HL-60/S4 treated with phorbol 12-myristate 13-acetate at 8.2 ng/mL for 4 days and 3 days (cell line): ENCODE data around the gene DYNC2H1.

Experiments used
- in situ Hi-C: fragments of 300-500 bp; cut with MboI; formaldehyde crosslinking; loops from 2 replicates; pipeline ENCODE4 v1.15.0; 2022; ENCODE audit warnings: low sequenced_read_pairs

DYNC2H1 gene, protein sequence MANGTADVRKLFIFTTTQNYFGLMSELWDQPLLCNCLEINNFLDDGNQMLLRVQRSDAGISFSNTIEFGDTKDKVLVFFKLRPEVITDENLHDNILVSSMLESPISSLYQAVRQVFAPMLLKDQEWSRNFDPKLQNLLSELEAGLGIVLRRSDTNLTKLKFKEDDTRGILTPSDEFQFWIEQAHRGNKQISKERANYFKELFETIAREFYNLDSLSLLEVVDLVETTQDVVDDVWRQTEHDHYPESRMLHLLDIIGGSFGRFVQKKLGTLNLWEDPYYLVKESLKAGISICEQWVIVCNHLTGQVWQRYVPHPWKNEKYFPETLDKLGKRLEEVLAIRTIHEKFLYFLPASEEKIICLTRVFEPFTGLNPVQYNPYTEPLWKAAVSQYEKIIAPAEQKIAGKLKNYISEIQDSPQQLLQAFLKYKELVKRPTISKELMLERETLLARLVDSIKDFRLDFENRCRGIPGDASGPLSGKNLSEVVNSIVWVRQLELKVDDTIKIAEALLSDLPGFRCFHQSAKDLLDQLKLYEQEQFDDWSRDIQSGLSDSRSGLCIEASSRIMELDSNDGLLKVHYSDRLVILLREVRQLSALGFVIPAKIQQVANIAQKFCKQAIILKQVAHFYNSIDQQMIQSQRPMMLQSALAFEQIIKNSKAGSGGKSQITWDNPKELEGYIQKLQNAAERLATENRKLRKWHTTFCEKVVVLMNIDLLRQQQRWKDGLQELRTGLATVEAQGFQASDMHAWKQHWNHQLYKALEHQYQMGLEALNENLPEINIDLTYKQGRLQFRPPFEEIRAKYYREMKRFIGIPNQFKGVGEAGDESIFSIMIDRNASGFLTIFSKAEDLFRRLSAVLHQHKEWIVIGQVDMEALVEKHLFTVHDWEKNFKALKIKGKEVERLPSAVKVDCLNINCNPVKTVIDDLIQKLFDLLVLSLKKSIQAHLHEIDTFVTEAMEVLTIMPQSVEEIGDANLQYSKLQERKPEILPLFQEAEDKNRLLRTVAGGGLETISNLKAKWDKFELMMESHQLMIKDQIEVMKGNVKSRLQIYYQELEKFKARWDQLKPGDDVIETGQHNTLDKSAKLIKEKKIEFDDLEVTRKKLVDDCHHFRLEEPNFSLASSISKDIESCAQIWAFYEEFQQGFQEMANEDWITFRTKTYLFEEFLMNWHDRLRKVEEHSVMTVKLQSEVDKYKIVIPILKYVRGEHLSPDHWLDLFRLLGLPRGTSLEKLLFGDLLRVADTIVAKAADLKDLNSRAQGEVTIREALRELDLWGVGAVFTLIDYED (N-terminal part only)

DNA sequence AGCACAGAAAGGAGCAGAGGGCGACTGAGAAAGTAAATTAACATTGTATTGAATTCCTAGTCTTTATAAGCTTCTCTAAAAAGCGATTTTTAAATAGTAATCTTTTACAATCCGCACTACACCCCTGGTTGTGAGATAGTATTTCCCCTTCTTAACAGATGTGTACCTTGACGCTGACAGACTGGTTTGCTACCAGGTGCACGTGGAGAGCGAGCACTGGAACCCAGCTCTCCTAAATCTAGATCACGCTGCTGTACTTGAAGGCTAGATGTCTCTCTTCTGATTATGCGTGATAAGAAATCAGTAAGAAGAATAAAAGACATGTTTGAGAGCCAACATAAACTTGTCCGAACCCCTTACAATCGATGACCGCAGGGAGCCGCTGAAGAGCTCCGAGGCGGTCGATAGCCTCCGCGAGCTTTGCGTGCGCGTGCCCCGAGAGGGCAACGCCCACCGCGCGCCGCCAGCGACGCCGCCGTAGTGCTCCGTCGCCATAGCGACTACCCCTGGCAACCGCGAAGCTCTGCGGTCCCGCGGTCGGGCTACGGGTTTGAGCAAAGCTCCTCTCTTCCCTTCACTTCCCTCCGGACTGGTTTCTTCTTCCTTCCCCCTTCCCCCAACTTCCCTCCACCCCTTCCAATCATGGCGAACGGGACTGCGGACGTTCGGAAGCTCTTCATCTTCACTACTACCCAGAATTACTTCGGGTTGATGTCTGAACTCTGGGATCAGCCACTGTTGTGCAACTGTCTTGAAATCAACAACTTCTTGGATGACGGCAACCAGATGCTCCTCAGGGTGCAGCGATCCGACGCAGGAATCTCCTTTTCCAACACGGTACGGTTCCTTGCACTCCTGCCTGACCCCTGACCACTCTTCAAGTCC, at the start of gene DYNC2H1:
Gene DYNC2H1 (plus strand): TSS at position 494 of the 885 bp plus-strand sequence. CDS start 149 bp downstream, at position 643.
- in situ Hi-C loops = no loop called here

DNA sequence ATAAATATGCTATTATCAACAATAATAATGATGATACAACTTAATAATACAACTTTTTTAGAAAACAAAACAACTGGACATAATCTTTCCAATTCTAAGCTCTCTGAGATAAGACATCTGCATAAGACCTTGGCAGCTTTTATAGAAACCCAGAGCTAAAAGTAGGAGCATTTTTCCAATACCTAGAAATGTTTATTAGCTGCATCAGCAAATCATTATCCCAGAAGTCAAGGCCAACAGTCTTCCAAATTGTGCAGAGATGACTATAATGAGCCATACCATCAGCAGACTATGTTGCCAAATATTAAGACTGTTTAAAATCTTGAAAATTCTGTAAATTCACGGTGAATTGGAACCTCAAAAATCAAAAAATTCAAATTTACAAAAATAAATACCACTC, 47.6 kb upstream of the DYNC2H1 start:
- in situ Hi-C loops = no loop called here

DNA sequence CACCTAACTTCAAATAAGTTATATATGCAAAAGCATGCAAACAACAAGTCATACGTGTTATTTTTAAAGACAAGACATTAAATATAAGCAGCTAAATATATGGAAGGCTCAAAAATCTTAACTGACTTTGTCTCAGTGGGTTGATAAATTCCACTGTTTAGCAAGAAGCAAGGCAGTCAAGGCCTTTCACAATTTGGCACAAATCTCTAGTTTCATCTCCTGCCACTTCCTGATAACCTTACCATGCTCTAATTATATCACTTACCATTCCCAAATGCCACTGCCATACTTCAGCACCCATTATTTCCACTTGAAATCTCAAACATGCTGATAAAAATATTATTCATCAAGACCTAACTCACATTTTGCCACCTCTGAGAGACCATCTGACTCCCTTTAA, 42.1 kb upstream of the DYNC2H1 start:
- in situ Hi-C loops = no loop called here

DNA sequence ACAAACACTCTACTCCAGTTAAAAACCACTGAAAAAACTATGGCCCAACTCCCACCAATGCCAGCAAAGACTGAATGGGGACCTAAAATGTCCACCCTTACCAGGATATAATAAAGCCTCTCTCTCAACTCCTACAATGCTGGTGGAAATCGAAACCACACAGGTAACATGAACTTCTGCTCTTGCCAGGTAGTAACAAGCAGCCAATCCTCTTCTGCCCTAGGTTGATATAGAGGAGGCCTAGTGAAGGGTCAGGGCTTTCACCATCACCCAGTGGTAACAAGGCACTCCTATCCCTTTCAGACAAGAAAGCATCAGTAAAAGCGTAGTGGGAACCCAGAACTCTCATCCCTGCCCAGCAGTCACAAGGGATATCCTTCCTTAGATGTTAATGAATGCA, 39.9 kb upstream of the DYNC2H1 start:
- in situ Hi-C loops = no loop called here

DNA sequence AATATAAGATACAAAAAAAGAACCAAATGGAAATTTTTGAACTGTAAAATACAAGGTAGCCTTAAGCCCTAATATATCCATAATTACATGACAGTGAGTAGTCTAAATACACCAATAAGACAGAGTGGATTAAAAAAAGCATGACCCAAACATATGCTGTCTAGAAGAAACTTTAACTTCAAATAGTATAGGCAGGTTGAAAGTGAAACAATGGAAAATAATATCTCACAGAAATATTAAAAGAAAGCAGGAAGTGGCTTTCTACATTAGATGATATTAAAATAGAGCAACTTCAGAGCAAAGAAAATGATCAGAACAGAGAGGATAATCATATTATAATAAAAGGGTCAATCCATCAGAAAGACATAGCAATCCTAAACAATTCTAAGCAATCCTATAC, 39.1 kb upstream of the DYNC2H1 start:
- in situ Hi-C loops = no loop called here

DNA sequence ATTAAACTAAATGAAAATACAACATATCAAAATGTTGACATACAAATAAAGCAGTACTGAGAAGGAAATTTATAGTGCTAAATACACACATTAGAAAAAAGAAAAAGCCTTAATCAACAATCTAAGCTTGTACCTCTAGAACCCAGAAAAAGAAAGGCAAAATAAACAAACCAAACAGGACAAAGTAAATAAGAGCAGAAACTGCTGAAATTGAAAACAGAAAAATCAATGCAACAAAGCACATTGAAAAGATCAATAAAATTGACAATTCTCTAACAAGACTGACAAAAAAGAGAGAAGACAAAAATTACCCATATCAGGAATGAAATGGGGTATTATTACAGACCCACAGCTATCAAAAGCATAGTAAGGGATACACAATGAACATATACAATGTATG, 38.2 kb upstream of the DYNC2H1 start:
- in situ Hi-C loops = no loop called here

DNA sequence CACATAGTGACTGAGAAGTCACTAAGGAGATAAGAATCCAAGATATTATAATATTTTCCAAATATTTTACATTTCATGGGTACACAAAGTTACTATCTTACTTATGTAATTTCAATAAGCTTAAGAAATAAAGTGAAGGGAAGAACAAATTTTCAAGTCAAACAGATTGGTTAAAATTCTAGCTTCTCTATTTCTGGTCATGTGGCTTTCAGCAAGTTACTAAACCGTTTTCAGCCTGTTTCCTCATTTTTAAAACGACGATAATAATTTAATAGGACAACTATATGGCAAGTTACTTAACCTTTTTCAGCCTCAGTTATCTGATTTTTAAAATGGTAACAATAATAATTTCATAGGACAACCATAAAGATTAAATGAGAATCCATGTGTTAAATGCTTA, 32.9 kb upstream of the DYNC2H1 start:
- in situ Hi-C loops = no loop called here

DNA sequence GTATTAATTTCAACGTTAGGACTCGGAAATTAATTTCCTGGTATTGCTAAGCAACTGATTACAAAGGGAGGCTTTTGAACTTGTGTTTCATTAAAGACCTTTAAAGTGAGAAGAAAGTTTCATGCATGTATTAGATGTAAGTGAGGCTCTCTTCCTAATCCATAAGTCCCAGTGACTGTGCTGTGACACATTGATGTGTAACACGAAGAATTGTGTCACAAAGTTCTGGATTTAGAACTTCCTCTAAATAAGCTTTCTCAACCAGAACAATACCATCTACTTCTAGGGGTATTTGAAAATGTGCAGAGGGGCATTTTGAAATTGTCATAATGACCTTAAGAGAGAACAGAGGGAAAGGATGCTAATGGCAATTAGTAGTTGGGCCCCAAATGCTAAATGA, 31.7 kb upstream of the DYNC2H1 start:
- in situ Hi-C loops = no loop called here

DNA sequence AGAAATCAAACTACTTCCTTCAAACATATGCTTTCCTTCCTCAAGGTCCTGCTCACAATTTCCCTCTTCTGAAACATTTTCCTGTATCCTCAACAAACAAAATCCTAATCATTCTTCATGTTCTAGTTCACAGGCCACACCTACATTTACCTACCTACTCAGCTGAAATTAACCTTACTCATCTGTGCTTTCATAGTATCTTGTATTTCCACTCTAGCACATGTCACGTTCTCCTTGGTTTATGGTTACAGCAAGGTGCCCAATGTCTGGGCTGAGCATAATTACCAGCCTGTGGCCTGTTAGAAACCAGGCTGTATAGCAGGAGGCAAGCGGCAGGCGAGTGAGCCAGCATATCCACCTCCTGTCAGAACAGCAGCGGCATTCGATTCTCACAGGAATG, 30.5 kb upstream of the DYNC2H1 start:
- in situ Hi-C loops = no loop called here

DNA sequence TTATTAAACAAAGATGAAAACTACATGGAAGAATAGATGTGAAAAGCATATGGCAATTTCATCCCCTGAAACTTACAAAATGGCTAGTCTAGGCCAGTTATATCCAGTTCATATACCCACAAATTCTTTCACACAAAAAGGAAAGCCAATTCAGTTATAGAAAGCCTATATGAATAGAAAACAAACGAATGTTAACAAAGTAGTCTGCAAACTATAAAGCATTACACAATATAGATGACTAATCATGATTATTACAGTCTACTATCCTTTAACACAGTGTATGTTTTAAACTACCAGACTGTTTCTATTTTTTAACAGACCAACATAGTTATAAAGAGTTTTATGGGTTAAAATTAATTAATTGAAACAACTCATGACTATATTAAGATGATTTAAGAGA, 29.4 kb upstream of the DYNC2H1 start:
- in situ Hi-C loops = no loop called here

DNA sequence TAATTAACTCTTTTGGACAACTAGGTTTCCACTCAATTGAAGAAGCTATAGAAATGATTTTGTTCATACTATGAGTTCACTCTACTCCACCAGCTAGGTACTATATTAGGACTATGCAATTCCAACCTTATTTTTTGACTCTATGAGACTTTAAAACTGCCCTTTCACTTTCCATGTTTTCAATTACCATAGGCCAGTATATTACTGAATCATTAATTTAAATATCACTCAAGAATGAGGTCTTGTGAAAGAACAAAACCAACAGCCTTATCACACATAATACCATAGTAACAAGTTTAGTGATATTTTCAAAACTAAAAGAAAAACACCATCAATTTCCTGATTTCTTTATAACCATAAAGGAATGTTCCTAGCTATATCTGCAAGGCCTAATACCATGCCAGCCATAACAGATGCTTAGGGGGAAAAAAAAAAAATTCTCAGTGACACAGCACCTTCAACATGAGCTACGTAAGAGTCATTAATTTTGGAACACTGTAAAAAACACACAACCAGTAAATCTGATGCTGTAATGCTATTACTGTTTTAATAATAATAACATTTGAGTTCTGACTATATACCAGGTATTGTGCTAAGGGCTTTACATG, 23.4 kb upstream of the DYNC2H1 start:
- in situ Hi-C loops = no loop called here

DNA sequence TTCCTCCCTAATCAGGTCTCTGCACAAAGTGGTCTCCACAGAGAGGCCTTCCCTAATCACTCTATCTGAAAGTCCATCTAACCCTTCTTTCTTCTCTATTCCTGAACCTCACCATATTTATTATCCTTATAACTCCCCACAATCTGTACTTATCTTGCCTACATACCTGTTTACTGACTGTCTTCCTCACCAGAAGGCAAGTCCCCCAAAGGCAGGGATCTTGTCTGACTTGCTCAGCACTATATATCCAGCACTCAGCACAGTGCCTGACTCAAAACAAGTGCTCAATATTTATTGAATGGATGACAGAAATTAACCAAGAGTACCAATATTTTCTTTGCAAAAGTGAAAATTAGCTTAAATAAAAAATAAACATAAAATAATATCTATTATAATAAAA, 22.8 kb upstream of the DYNC2H1 start:
- in situ Hi-C loops = no loop called here

DNA sequence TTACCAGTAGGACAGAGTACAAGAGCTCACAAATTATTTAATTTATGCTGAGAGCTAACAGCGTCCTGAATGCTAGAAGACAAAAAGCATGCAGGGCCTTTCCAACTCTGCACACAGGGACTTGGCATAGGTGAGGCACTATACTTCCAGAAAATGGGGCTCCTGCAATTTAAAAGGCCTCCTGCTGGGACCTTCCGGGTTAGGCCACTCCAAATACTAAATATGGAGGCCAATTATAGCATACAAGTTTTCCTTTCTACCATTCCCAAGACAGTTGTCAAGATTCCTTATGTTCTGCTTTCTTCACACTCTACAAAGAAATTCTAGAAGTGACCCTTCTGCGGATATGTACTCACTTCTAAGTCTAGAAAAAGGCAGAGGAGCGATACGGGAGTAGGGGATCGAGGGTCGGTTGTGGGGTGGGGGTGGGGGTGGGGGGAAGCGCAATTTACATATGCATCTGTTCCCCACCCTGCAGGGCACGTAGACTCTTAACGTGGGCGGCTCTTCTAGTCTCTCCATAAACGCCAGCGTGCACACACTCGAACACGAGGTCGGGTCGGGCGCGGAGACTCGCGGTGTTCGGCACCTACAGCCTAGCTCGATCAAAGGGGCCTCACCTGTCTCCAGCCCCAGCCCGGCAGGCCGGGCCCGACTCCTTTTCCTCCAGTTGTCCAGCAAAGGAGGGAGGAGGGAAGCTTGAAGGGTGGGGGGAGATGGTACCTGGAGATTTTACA, 18.0 kb upstream of the DYNC2H1 start:
- in situ Hi-C loops = no loop called here

DNA sequence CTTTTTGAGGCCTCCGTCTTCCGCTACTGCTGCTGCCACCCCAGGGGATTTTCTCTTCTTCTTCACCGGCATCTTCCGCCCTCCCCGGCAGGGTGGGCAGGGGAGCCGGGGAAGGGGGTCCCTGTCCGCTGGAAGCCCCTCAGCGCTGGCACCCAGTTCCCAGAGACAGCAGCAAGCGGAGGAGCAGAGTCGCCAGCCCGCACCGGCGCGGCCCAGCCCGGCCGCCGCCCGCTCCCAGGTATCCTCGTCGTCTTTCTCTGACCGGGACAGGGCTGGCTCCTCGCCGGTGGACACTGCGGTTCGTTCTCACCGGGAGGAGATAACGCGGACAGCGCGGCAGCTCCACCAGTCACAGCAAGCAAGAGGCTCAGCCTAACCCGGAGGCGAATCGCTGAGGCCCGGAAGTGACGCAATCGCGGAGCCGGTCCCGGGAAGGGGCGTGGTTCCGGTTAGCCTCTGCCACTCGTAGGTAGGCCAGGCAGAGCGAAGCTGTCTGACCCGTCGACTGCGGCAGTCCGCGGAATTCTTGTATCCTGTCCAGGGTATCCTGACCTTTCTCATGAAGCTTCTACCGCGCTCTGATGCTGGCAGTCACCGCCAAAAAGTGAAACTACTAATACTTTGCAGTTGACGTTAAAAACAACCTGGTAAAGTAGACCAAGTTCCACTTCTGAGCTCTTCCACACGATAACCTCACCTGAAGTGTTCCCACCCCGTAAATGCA, 17.3 kb upstream of the DYNC2H1 start, which contains the start of gene DCUN1D5:
Gene DCUN1D5 (minus strand): TSS at position 360 of the 724 bp plus-strand sequence. CDS start 288 bp downstream, at position 72.
- in situ Hi-C loops = no loop called here

DNA sequence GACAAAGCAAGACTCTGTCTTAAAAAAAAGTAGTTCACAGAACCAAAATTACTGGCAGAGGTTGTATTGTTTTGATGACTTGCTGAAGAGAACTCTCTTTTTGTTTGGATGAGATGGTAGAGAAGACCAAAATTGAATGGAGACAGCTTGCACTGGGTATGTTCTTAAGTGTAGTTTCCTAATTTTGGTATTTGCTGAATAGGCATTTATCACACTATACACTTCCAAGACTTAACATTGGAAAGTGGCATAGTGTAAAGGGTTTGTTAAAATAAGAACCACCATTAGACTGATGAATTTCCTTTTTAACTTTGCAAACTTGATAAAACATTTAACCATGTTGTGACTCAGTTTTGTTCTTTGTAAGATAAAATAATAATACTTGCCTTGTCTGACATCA, 11.9 kb upstream of the DYNC2H1 start:
- in situ Hi-C loops = no loop called here

DNA sequence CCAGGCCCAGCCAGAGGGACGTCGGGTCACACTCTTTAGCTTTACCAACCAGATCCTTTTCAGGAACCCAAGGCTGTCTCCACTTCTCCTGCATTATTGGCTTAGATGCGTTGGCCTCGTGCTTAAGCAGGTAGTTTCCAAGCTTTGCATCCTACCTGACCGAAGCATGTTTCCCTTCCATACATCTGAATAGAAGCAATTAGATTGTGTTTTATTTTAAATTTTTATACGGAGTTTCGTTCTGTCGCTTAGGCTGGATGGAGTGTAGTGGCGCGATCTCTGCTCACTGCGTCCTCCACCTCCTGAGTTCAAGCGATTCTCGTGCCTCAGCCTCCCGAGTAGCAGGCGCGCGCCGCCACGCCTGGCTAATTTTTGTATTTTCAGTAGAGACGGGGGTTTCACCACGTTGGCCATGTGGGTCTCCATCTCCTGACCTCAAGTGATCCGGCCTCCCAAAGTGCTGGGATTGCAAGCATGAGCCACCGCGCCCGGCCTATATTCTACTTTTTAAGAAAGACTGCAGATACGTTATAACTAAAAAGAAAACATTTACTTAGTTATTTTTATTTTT, 677 bp downstream of the DYNC2H1 start:
- in situ Hi-C loops = no loop called here

DNA sequence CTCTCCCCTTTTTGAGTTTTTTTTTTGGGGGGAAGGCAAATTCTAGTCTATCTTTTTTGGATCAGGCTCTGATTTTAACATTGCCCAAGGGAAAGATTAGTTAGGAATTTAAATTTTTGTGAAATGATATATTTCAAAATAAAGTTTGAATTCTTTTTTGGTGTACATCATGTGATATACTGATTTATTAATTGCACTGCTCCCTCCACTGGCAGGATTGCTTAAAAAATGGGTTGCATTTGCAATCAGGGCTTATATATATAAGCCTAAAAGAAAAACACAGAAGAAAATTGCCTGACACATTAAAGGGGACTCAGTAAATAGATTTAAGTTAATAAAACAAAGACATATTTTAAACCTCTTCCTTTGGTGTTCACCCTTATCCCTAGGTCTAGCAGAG, 1.2 kb downstream of the DYNC2H1 start:
- in situ Hi-C loops = no loop called here

DNA sequence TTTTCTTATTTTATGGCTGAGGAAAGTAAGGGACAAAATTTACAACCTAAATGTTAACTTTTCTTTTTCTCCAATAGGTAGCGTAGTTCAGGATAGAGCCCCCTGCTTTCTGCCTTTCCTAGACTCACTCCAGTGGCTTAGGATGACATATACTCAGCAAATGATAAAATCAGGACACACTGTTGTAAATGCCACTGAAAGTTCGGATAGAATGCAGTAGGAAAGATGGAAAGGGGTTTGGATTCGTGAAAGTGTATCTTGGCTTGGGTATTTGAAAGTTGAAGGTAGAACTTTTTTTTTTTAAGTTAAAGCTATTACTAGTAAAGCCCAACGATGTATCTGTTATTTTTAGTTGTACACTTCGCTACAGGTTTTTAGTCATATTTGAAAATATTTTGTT, 2.2 kb downstream of the DYNC2H1 start:
- in situ Hi-C loops = no loop called here
